GM12878 (cell line): ENCODE measurements around the gene PNISR. TPM values are rescaled to one million over a fixed set of nuclear protein-coding genes. Genes with fewer than 3 reads are reported as not detected.

Experiments used
- CBX5 ChIP-seq: sonication (generic); IDR thresholded peaks from 2 replicates; pipeline ENCODE4 v1.6.1; 2016; ENCODE audit warnings: low read depth, moderate library complexity, mild to moderate bottlenecking, inconsistent platforms
- CHD1 ChIP-seq: IDR thresholded peaks from 2 replicates; pipeline ENCODE4 v1.6.1; 2012; ENCODE audit warnings: low read depth, low read length, improper control_type of control experiment
- LARP7 ChIP-seq: fragments of 450-650 bp; IDR thresholded peaks from 2 replicates; pipeline ENCODE4 v1.6.1; 2017; ENCODE audit warnings: mild to moderate bottlenecking
- NFXL1 ChIP-seq: fragments of 450-650 bp; IDR thresholded peaks from 2 replicates; pipeline ENCODE4 v1.6.1; 2017; ENCODE audit warnings: antibody characterized with exemption, mild to moderate bottlenecking, borderline replicate concordance
- RAD51 ChIP-seq: fragments of 450-650 bp; IDR thresholded peaks from 2 replicates; pipeline ENCODE4 v1.6.1; 2016; ENCODE audit warnings: moderate library complexity, mild to moderate bottlenecking, inconsistent platforms
- SMARCA5 ChIP-seq: fragments of 450-650 bp; IDR thresholded peaks from 2 replicates; pipeline ENCODE4 v1.6.1; 2017; ENCODE audit warnings: mild to moderate bottlenecking
- TCF7 ChIP-seq: IDR thresholded peaks from 2 replicates; pipeline ENCODE4 v1.6.1; 2014; ENCODE audit warnings: antibody characterized with exemption, borderline replicate concordance
- ZNF217 ChIP-seq: fragments of 450-650 bp; IDR thresholded peaks from 2 replicates; pipeline ENCODE4 v1.6.1; 2017; ENCODE audit warnings: antibody characterized with exemption, mild to moderate bottlenecking
- polyA plus RNA-seq, 11 experiments: library from polyadenylated mRNA; depleted of rRNA in 4 of 11; unstranded in 6 of 11; stranded (reverse) in 5 of 11; fragments of >200 nt; fragmentation: Nextera tagmentation in 4 of 11; fragmentation: Illumina TruSeq in 1 of 11; extraction: Ambion mirVana in 4 of 11; extraction: Trizol in 1 of 11; gene quantifications; 1 replicate in 1 of 11; 2 replicates in 10 of 11; pipeline versions ENCODE4 v1.2.1 to v1.2.3, GENCODE V29; 2011 to 2016; ENCODE audit warnings: inconsistent platforms in 2 of 11, missing spikeins in 2 of 11, low read depth in 1 of 11
- total RNA-seq, 4 experiments: library from RNA; depleted of rRNA in 3 of 4; stranded (reverse); fragments of >200 nt in 3 of 4; fragmentation: Illumina TruSeq in 1 of 4; extraction: Trizol in 1 of 4; gene quantifications; 2 replicates each; pipeline versions ENCODE4 v1.2.1 to v1.2.3, GENCODE V29; 2013 to 2021
- TF ChIP-seq, protein P1 (sequence below): fragments of 450-650 bp; IDR thresholded peaks from 2 replicates; pipeline ENCODE4 v1.6.1; 2017; ENCODE audit warnings: borderline replicate concordance
- TF ChIP-seq, protein P2 (sequence below): fragments of 450-650 bp; IDR thresholded peaks from 2 replicates; pipeline ENCODE4 v1.6.1; 2017; ENCODE audit warnings: low read depth, mild to moderate bottlenecking, moderate library complexity

Gene PNISR
- total and polyA plus RNA-seq, 10 of the 15 experiments (the other 5 are each of a cell fraction or from before 2014, with no cell fraction given) = 79.1 to 180 (median 105) TPM

DNA sequence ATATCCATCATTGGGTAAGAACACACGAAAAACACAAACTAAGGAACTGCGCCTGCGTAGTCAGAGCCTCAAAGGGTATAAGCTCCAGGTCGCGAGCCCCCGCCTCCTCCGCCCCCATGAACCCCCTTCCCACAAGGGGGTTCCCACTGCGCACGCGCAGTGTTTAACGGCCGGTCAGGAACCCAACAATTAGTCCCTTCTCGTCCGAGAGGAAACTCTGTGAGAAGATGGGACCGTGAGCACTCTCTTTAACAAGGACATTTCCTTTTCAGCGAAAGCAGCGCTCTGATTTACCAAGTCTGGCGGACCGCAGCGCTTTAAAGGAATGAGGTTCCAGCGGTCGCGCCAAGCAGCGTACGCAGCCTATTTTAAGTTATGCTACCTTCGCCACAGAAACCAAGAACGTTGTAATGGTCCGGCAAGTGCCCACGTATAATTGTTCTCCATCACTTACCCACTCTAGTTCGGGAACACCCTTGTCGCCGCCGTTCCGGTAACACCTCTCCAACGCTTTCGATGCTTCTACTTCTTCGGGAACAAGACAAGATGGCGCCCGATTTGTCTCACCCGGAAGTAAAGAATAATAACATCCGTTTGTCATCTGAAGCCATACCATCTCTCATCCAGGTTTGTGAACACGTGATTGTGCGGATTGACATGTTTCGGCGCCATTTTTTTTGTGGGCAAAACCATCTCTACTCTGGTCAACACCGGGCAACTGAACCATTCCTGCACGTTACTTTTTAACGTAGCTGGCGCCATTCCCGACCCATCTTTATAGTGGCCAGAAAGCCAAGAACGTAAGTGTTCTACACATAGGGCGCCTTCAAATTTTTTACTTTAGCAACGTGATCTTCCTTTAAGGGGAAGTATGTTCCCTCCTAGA is at the start of gene PNISR (continued):
- peak; percentile 74 for TF ChIP-seq LARP7
- no peak; the same call in 1 of the 2 replicates for TF ChIP-seq CHD1
- no peak for TF ChIP-seq ZNF217
- peak; percentile 32; the same call in 1 of the 2 replicates for TF ChIP-seq SMARCA5
- TF ChIP-seq, protein P1, sequence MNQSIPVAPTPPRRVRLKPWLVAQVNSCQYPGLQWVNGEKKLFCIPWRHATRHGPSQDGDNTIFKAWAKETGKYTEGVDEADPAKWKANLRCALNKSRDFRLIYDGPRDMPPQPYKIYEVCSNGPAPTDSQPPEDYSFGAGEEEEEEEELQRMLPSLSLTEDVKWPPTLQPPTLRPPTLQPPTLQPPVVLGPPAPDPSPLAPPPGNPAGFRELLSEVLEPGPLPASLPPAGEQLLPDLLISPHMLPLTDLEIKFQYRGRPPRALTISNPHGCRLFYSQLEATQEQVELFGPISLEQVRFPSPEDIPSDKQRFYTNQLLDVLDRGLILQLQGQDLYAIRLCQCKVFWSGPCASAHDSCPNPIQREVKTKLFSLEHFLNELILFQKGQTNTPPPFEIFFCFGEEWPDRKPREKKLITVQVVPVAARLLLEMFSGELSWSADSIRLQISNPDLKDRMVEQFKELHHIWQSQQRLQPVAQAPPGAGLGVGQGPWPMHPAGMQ = no peak
- TF ChIP-seq NFXL1 = no peak
- TF ChIP-seq TCF7 = no peak
- TF ChIP-seq, protein P2, sequence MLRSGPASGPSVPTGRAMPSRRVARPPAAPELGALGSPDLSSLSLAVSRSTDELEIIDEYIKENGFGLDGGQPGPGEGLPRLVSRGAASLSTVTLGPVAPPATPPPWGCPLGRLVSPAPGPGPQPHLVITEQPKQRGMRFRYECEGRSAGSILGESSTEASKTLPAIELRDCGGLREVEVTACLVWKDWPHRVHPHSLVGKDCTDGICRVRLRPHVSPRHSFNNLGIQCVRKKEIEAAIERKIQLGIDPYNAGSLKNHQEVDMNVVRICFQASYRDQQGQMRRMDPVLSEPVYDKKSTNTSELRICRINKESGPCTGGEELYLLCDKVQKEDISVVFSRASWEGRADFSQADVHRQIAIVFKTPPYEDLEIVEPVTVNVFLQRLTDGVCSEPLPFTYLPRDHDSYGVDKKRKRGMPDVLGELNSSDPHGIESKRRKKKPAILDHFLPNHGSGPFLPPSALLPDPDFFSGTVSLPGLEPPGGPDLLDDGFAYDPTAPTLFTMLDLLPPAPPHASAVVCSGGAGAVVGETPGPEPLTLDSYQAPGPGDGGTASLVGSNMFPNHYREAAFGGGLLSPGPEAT = peak; percentile 91
- TF ChIP-seq CBX5 = no peak; the same call in 1 of the 2 replicates
- peak; percentile 97 for TF ChIP-seq RAD51
